Stimulated activated CD8-positive, alpha-beta memory T cell treated with anti-CD3 and anti-CD28 coated beads, Interleukin-12 subunit alpha, Interleukin-12 subunit beta, amount 100 ng/mL, for 24 hours (primary cell): ENCODE data around the gene RHBDF2.
A peak's percentile ranks its signal among the peaks of the same experiment; 100 is the strongest.
"Not testable (repeated sequence)": the region's sequence is repeated elsewhere in the genome, so short reads cannot be mapped to it uniquely, and the experiment has no call there.

Experiments
- DNase-seq: peaks from one replicate; pipeline ENCODE4 v3.0.0-alpha.2; 2020; ENCODE audit errors: extremely low read depth

The RHBDF2 gene

DNA sequence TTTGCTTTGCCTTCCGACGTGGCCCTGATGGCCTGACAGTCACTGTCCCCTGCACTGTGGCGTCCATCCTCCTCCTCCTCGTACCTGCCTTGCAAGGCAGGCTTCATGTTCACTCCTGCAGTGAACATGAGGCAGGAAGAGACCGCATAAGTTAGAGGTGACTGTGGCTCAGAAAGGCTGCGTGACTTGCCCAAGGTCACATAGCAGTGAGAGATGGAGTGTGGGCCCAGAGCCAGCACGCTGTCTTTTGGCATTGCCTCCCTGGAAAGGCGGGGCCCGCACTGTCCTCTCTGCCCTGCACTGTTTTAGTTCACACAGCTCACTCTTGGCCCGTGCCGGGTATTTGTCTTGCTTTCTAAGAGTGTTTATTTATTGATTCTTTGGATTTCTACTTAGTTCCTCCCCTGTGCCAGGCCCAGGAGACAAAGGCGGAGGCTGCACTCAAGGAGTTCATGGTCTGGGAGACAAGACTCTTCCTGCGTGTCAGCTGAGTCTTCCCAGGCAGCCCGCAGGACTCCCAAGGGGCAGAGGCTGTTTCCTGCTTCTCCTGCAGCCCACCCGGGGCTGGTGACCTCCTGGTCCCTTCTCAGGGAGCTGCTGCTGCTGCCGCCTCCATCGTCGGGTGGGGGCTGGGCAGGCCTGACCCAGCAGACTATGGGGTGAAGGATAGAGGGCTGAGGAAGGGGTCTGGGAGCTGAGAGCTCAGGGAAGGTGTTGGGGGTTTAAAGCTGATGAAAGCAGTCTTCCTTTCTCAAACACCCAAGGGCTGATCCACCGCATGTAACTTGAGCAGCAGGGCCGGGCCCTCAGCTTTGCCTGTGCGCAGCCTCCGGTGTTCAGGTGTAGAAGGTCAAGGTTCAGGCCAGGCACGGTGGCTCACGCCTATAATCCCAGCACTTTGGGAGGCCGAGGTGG is 23.6 kb upstream of the RHBDF2 start:
- no peak for DNase-seq

DNA sequence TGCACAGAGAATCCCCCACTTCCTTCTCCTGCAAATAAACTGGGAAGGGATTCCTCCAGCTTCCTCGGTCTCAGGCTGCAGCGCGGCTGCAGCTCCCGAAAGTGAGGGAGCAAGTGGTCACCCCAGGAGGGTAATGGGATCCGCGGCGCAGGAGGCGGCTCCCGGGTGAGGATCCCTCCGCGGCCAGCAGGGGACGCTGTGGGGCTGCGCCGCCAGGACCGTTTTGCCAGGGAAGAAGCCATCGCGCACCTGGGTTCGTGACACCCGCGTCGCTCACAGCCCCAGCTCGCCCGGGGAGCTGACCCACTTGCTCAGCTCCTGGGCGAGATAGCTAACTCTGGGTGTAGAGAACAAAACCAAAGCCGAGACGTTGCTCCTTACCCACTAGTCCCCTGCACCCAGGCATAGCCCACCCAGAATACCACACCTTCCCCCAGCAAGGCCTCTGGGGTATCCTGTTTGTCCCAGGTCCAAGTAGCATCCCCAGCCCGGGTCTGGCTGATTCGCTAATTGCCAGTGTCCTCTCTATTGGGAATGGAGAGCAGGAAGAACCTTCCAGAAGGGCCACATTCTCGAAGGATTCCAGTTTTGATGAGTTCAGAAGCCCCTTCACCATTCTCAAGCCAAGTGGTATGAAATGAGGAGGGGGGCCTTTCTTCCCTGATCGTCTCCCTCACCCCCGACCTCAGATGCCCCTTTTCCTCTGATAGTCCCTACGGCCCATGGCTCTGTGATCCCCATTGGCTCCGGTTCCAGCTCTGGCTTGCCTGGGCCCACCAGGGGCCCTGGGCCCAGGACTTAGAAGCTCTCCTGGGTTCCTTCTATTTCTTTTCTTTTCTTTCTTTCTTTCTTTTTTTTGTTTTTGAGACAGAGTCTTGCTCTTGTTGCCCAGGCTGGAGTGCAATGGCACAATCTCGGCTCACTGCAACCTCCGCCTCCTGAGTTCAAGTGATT is 22.1 kb upstream of the RHBDF2 start:
- DNase-seq, result peak; percentile 48

DNA sequence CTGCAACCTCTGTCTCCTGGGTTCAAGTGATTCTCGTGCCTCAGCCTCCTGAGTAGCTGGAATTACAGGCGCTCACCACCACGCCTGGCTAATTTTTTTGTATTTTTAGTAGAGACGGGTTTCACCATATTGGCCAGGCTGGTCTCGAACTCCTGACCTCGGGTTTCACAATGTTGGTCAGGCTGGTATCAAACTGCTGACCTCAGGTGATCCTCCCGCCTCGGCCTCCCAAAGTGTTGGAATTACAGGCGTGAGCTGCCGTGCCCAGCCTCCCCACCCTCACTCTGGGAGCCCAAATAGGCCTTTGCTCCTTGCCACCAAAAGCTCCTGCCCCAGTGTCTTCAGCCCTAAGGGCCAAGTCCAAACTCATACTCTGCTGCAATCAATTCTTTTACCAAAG is 20.5 kb upstream of the RHBDF2 start:
- DNase-seq, result not testable (repeated sequence)

DNA sequence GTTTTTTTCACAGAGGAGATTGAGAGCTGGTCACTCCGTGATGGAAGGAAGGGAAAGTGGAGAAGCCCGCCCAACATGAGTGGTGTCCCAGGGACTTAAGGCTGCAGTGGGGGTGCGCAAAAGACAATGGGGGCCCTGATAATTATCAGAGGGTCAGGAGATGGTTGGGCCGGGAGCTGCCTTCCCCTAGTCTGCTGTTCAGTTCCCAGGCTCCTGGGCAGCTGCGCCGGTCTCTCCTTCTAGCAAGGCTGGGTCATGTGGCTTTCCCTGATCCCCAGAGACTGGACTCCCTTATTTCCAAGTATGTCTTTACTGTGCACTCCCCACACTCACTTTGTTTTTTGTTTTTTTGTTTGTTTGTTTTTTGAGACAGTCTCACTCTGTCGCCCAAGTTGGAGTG is 20.0 kb upstream of the RHBDF2 start:
- DNase-seq, result no peak

DNA sequence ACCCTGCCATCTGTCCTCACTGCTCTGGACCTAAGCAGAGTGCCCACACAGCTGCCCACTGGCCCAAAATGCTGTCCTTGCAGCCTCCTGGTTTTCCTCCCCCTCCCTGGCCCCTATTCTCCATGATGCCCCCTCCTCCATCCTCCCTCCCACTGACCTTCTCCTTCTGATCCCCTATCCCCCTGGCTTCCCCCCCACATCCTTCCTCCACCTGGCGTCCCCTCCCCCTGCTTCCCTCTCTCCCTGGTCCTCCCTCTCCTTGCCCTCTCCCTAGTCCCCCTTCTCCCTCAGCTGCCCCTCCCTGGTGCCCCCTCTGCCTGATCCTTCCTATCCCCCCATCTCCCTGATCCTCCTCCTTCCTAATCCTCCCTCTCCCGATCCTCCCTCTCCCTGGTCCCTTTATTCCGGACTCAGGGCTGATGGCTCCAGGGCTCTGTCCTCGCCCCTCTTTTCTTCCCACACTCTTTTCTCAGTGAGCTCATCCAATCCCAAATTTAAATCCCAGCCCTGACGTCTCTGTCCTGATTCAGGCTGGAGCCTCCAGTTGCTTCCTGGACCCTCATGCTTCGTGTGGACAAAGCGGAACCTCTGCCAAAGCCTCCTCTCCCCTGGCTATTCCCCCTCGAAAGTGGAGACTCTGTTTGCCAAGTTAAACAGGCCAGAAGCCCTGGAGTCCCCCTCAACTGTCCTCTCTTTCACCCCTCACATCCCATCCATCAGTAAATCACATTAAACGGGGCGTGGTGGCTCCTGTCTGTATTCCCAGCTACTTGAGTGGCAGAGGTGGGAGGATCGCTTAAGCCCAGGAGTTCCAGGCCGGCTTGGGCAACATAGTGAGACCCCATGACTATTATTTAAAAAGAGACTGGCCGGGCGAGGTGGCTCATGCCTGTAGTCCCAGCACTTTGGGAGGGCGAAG is 18.1 kb upstream of the RHBDF2 start:
- DNase-seq, result no peak

DNA sequence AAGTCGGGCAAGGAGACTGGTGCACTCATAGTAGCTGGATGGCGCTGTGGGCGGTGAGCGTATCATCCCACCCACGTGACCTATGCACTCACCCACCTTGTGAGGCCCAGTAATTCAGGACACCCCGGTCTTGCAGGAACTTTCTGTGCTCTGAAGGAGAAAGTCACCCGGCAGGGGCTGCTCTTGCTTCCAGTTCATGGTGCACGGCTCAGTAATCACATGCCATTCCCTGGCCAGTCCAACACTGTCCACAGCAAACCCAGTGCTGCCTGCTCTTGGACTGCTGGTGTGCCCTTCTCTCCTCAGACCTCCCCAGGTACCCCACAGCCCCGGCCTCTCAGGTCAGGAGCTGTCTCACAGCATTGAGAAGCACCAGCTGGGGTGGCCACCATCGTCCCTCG is 16.4 kb upstream of the RHBDF2 start:
- no peak for DNase-seq

DNA sequence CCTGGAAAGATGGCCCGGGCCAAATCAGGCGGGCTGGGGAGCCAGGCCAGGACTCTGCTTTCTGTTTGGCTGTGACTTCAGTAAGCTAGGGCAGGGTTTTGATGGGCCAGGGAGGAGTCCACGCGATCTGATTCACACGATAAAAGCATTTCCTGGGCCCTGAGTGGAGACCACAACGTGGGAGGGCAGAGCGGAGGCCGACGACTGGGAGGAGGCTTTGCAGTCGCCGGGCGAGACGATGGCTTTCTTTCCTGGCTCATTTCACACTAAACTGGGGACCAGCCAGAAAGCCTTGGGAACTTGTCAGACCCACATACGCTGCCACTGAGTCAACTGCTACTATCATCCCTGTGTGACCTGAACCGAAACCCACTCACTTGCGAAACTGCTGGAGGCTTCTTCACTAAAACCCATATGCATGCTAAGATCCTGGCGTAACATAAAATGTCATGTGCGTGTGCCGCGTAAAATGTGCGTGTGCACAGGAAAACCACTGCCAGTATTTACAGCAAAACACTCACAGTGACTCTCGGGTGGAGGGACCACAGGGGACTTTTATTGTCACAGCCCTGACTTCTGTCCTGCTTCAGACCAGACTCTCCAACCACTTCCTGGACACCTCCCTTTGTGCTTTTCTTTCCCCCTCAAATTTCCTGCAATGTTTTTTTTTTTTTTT is 14.2 kb upstream of the RHBDF2 start:
- DNase-seq, result peak; percentile 58

DNA sequence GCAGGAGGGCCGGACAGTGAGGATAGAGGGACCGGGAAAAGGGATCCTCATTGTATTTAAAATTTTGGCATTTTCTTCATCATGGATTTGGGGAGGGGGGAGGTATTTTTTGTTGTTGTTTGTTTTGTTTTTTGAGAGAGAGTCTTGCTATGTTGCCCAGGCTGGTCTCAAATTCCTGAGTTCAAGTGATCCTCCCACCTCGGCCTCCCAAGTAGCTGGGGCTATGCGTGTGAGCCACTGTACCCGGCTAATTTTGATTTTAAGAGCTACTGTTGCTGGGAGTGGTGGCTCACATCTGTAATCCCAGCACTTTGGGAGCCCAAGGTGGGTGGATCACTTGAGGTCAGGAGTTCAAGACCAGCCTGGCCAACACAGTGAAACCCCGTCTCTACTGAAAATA is 13.1 kb upstream of the RHBDF2 start:
- not testable (repeated sequence) for DNase-seq

DNA sequence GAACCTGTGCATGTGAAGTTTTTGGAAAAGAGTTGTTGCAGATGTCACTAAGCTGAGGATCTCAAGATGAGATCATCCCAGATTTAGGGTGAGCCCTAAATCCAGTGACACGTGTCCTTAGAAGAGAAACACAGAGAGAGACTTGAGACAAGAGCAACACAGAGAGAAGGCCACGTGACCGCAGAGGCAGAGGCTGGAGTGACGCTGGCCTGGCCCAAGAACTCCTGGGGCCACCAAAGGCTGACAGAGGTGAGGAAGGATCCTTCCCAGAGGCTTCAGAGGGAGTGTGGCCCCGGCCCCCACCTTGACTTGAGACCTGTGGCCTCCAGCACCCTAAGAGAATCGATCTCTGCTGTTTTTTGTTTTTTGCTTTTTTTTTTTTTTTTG is 12.1 kb upstream of the RHBDF2 start:
- DNase-seq, result no peak

DNA sequence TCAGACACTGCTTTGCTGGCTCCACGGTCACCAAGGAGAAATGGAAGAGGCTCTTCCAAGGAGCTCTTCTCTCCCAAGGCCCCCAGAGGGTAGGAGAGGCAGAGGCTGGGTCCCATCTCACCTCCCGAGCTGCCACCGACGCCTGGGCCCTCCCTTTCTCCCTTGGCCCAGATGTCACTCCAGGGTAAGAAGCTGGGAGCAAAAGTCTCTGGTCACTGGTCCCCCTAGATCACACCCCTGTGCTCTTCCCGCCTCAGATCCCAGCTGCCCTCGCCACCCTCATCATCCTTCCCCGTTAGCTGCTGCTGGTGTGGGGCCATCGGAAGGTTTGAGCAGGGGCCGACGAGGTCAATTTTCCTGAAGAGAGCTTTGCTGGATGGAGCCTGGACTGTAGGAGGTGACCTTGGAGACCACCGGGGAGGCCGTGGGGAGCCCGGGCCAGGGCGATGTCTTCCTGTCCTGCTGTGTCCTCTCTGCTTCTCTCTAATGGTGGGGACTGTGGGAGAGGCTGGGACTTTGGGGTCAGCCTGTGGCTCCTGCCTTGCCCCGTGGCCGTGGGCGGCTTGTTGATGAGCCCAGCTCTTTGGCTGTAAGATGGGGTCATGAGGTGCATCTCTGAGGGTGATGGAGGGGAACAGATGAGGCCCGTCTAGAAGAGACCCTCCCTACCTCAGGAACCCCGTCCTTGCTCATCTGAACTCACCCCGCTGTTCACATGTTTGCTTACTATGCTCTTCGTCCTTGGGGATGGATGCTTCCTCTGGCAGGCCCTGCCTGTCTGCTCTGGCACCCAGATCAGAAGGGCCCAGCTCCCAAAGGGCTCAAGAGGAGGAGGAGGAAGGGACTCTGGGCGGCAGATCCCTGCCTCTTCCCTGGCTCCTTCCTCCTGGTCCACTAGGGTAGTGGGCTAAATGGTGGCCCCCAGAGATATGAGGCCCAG is 11.4 kb upstream of the RHBDF2 start:
- DNase-seq, result no peak

DNA sequence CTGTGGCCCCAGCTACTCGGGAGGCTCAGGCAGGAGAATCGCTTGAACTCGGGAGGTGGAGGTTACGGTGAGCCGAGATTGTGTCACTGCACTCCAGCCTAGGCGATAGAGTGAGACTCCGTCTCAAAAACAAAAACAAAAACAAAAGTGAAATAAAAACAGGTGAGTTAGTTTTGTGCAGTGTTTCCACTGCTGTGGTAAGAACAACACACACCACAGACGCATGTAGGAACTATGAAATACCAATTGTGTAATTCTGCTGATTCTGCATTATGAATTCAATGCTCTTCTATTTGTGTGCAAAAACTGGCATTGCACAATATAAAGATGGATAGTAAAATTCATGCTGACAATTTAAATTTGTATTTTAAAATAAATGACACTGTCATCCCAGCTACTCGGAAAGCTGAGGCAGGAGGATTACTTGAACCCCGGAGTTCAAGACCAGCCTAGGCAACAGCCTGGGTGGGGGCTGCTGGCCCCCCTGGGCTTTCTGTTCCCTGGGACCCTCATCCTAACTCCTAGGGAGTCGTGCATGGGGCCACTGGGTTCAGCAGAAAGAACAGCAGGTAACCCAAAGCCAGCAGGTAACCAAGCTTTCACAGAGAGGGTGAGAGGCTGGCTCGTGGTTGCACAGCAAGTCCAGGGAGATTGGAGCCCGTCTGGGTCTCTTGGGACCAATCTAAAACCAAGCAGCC is 10.6 kb upstream of the RHBDF2 start:
- DNase-seq, result no peak

DNA sequence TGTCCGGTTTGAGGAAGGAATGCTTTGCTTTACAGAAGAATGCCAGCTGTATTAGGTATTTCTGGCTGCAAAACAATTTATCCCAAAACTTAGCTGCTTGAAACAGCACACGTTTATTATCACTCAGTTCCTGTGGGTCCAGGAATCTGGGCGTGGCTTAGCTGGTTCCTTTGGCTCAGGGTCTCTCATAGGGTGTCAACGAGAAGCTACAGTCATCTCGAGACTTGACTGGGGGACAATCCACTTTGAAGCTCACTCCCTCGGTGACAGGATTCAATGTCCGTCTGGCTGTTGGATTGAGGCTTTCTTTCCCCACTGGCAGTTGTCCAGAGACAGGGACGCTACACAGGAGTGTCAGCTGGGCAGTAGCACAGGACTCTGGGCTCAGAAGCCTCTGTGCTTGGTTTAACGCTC is 9.6 kb upstream of the RHBDF2 start:
- DNase-seq, result no peak

DNA sequence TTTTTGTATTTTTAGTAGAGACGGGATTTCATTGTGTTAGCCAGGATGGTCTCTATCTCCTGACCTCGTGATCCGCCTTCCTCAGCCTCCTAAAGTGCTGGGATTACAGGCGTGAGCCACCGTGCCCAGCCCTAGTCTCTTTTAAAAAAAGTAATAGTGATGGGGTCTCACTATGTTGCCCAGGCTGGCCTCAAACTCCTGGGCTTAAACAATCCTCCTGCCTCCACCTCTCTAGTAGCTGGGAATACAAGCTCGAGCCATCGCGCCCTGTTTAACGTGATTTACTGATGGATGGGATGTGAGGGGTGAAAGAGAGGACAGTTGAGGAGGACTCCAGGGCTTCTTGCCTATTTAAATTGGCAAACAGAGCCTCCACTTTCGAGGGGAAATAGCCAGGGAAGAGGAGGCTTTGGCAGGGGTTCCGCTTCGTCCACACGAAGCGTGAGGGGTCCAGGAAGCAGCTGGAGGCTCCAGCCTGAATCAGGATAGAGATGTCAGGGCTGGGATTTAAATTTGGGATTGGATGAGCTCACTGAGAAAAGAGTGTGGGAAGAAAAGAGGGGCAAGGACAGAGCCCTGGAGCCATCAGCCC is 7.3 kb upstream of the RHBDF2 start:
- DNase-seq, result not testable (repeated sequence)

DNA sequence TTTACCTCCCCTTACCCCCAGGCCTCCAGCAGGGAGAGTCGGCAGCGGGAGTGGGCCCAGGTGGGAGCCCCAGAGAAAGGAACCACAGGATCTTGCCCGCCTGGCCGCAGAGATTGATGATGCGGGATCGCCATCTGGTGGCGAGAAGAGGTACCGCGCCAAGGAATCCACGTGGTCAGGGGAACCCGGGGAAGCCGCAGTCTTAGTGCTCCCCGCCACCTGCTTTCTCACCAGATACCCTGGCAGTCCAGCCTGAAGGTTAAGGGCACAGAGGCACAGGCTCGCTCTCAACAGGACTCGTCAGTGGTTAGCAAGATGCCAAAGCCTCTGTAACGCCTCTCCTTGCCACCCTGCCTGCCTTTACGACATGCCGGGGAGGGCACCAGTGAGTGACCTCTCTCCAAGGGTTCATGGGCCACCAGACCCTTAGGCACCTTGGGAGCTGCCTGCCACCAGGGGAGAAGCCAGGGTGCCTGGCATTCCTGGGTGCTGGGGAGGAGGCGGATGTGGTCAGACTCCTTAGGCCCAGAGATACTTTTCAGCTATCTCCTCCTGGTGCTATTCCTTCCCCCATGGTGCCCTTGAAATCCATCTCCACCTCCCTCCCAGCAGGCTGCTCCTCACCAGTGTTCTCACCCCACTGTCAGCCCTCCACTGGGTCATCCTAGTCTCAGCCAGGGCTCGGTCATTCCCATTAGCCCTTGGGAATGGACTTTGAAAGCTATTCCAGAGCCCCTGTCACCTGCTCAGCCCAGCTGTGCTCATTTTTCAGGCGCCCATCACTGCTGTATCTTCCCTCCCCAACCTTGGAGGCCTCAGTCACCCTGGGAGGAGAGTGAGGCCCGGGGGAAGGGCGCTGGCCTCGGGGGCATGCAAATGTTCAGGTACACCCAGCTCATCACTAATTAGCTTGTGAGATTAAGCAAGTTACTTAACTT is 5.5 kb upstream of the RHBDF2 start:
- DNase-seq, result peak; percentile 46

DNA sequence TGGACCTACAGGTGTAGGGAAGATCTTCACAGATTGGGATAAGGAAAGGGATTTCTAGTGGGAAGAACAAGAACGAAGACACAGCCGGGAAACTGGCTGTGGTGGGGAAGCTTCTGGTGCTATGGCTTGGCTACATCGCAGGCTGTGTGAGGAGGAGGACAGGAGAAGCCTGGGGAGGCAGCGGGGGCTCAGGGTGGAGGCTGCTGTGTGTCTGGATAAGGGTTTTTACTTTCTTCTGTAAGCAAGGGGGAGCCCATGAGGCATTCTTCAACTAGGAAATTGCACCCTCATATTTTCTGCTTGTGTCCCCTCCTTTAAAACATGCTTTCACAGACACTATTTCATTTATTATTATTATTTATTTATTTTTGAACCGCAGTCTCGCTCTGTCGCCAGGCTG is 2.9 kb upstream of the RHBDF2 start:
- no peak for DNase-seq

DNA sequence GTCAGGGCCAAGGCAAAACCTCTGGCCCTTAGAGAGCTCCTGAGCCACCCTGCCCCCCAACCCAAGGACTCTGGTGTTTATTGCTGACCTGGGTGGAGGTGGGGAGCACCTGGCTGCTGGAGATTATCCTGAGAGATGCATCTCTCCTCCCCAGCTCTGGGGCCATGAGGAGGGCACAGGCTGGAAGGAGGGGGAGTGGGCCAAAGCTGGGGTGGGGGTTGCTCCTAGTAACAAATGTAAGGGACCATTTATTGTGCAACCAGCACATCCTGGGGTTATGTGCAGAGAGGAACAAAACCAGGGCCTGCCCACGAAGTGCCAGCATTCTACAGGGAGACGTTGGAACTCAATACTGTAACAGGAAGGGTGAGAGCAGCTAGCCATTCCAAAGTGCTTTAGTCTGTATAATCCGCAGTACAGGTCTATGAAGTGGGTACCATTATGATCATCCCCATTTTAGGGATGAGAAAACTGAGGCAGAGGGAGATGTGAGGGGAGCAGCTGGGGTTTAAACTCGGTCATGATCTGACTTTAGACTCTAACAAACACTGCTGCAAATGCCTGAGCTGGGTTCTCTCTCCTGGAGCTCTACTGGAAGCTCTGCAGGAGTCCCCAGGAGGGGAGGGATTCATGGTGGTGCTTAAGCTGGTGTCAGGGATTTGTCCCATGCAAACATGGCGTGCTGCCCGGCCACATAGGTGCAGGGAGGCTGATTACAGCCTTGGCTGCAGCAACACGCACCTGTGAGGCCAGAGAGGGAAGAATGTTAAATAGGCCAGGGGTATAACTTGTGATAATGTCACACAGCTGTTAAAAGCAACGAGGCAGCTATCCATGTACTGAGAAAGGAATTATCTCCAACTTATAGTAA is 1.4 kb upstream of the RHBDF2 start:
- no peak for DNase-seq

DNA sequence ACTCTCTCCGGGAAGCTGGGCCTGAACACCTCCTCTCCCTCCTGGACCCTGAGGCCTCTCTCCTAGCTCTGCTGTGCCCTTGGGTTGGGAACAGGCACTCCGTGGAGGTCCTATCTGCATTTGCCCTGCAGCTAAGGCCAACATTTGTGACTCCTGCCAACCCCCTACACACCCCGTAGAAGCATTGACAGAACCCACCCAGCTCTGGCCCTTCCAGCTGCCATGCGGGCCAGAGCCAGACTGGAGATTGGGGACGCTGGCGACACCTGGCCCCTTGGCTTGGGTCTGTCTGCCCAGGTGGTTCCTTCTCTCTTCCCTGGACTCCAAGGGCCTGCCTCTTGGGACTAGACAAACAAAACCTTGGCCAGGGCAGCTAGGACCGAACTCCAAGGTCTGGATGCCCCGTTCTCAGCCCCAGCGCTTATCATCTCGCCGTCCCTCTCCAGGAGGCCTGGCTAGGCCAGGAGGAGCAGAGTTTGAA is 644 bp upstream of the RHBDF2 start:
- no peak for DNase-seq
